ENCODE measurements around the gene ACOXL.
A peak's percentile ranks its signal among the peaks of the same experiment; 100 is the strongest.
"Not testable (repeated sequence)": the region's sequence is repeated elsewhere in the genome, so short reads cannot be mapped to it uniquely, and the experiment has no call there.

Gene ACOXL

DNA sequence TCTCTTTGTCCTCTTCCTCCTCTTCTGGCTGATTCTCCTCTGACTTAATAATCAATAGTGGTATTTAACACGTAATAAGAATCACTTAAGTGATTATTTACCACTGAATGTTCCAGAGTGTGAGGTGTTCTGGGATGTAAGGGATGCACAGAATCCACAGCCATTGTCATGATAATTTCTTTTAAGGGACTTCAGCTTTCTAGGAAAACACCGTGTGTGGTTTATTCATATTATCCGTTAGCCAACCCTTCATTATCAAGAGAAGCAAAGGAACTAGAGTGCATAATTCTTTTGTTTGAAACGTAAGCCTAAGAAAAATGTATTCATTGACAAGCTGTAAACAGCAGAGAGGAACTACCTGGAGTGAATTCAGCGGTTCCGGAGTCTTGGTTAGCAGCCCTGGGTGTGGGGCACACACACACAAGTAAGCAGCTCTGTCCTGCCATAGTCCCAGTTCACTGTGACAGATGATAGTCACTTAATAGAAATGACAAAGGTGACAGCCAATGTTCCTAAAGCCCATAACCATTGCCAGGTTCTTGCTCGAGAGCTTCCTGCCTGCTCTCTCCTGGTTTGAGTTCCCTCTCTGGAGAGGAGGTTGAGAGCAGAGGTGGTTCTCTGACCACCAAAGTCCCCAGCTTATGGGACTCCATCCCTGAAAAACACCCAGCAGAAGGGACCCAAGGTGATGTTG, 101.9 kb downstream of the ACOXL start:
- DNase-seq: no peak

DNA sequence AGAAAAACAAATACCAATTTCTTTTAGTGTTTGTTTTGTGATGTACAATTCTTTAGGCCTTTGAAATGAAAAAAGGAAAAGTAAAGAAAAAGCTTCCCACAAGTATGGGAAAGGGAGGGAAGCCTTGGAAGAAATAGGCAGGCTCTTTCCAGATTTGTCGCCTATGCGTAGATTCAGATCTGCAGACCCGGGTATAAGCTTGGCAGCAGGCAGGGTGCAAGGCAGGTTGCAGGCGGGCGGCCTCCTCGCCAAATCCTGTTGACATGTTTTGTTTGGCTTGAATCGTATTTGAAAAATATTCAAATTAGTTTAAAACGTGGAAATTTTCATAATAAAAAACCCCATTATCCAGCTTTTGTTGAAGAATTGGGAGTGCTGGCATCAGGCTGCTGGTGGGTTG, 104.3 kb downstream of the ACOXL start:
- DNase-seq: no peak

DNA sequence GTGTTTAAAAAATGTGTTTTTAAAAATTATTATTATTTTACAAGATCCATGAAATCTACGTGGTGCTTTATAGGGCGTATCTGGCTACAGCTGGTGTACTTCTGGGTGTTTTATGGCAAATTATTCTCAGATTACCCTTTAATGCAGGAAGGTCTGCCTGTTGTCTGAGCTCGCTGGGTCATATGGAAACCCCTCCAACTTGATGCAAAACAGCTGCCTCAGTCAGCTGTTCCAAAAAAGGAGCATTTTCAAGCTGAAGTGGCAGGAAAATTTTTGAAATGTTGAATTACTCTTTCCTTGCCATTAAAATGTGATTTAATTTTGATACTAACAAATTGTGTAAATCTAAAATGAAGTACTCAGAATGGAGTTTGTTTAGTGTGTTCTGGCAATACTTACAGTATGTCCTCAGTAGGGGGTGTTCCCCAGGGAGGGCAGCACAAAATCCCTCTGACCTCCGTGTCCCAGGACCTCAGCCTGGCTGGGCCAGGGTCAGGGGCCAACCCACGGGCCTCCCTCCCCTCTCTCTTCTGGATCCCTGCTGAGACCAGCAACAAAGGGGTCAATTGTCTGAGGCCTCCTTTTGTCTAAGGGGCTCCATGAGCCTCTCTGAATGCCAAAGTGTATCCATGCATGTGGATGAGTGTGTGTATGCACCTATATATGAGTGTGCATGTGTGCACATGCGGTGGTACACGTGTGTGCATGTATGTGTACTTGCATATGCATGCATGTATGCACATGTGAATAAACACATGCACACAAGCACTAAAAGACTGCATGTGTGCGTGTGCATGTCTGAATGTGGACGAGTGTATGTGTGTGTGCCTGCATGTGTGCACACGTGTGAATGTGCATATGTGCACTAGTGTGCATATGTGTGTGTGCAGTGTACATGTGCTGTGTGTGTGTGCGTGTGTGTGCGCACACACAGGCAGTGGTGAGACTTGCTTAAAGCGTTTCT, 105.4 kb downstream of the ACOXL start:
- no peak for DNase-seq

DNA sequence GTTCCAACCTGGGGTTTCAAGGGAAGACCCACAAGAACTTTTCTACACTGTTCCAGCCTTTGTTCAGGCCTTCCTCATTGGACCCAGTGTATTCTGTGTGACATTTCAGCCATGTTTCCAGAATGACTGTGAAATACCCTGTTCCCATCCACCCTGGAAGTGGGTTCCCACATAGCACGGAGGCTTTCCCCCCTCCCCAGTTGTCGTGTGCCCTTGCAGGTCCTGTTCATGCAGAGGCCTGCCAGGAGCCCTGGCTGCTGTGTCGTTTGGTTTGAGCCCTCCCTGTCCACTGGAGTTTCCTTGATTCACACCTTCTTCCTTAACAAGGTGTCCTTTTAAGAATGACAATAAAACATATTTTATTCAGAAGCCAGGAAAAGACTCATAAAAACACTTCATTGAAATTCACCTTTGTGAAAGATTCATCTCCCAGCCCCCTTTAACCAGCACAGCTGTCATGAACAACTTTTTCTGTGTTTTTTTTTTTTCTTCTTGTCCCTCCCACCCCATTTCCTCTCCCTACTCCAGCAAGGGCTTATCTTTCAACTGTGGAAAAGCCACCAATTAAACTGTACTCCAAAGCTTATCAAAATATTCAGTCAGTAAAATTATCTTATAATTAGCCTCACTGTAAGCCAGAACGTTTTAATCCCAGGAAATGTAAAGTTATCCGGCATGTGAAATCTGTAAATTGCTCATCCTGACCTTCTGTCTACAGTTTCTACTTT, 106.4 kb downstream of the ACOXL start:
- DNase-seq: no peak

DNA sequence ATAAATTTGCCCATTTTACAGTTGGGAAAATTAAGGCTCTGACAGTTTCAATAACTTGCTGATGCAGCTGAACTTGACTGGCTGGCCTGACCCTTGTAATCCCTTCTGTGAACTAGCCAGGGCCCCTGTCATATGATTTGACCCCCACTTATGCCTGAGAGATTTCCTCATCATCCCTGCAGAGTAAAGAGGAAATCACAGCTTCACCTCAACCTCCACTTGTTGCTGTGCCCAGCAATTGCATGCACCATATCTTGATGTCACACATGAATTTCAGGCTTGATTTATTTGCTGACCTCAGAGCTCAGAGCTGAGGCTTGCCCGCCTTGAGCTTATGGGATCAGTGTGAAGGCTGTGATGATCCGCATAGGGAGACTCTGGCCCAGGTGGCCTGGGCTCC, 108.1 kb downstream of the ACOXL start:
- DNase-seq: no peak

DNA sequence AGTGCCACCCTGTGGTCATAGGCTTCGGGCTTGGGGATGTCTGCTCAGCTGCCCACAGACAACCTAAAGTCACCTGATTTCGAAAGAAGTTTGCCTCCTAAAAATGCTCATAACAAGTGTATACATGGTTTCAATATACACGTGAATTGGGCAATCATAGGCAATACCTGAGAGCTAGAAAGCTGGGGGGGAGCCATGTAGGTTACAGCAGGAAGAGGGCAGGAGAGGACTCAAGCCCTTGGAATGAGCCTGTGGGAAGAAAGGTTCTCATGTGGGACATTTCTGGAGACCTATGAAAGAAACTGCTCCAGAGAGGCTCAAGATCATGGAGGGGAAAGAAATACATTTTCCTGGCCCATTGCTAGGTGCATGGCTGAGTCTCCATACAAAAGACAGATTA, 109.7 kb downstream of the ACOXL start:
- DNase-seq: no peak

DNA sequence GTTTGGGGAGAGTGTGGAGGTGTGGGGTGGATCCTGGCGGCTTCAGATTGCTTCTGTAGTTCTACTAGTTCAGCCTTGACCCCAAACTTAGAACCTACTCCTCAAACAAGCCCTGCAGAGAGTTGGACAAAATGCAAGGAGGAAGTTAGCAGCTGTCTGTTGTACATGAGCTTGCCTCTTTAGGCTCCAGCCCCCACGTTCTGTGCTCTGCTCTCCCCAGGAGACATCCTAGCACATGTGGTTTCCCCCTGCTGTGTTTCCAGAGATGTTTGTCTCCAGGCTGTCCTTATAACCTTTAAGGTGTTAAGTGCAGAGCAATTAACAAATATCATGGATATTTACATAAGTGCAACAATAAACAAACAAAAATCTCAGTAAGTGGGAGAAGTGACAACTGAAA, 111.1 kb downstream of the ACOXL start:
- no peak for DNase-seq

DNA sequence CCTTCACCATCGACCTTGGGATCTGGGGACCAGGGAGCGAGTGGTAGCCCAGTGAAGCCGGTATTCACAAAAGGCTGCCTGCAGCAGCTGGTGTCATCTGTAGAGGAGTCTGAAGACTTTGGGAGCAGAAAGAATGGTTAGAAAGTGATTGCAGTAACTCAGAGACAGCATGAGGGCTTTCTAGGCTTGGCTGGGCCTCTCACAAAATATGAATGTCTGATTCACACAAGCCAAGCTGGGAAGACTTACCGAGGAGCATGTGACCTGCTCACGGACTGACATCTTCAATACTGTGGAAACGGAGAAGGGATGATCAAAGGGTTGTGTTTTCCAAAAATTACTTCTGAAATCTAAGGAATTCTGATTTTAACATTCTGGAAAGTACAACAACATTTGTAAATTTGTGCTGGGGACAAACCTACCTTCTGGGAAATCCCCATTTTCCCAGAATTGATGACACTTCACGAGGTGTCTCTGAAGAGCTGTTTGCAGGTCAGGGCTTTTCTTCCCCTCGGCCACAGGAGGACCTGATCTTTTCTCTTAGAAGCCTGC, 111.7 kb downstream of the ACOXL start:
- peak; percentile 37 to 43 for DNase-seq

DNA sequence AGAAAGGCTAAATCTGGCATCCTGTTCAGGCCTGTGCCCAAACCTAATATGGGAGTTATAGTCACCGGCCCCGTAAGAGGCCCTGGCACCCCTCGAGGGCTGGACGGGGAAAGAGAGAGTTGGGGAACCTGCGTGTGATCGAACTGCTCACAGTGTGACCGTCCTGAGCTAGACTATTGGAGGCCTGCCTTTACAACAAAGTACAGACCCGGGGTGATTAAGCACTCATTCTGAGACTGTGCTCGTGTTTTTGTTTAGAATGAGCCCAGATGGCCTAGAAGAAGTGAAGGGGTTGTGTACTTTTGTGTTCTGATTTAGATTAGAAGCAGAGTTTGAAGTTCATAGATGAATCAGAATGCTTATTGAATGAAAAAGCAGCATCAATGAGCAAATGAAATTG, 115.3 kb downstream of the ACOXL start:
- peak in 1 of 2 experiments; percentile 41 for DNase-seq

DNA sequence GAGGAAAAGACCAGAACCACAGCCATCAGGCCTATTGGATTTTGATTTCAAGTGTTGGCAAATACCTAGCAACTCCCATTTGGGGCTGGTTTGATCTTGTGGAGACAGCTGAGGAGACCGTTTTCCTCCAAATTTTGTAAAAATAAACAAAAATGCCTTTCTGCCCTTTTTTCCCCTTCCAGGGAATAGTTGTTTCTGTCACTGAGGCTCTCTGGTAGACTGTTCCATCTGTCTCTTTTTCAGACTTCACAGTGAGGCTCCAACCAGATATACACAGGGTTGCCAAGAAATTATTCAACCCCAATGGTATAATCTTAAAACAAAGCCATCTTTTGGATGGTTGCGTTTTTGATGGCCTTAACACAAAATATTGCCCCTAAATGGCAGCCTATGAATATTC, 115.7 kb downstream of the ACOXL start:
- DNase-seq: no peak

DNA sequence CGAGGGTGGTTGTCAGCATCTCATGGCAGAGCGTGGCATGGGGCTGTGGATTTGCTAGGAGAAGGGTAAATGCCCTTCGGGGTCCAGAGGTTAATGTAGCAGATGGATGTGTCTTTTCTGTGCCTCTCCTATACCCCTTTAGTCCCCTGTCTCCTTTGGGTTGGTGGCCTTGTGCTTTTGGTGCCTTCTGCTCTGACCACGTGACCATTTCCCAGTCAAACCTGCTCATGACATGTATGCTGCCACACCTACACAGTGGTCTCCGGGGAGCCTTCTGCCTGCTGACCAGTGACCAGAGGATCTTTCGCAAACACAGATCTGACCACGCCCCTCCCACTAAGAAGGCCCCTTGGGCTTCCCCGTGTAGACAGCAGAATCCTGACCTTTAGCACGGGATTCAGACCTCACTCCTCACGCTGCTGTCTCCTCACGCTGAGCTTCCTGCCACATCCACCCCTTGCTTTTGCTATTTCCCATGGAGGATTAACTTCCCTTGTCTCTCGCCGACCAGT, 116.2 kb downstream of the ACOXL start:
- DNase-seq: no peak

DNA sequence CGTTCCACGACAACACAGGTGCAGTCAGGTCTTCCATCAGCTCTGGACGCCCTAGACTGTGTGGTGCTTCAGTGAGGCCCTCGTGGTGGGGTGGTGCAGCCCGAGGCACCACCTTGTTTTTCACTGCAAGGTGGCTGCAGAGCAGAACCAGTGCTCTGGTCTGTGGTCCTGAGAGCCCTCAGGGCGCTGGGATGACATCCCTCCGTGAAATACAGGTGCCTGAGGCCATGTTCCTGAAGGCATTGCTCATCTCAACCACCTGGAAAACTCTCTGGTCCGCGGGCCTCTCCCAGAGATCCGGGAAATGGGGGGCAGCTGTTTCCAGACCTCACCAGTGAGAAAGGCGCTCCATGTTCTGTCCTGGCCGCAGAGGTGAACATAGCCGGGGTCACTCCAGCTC, 119.2 kb downstream of the ACOXL start:
- DNase-seq: peak in 1 of 2 experiments; percentile 7

DNA sequence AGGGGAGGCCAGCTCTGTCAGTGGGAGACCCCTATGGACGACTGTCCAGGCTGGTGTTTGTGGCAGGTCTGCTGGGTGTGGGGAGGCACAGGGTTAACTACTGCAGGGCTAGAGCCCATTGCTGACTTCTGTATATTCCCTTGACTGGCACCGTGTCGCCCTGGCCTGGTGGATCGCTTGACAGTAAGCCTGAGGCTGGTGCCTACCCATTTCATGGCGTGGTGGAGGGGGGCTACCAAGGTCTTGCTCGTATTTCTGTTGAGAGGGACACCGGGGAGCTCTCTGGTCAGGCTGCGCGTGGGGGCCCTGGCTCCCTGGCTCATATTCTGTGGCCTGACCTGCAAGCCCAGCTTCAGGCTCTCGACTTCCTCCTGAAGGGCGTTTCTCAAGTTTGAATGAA, 119.7 kb downstream of the ACOXL start:
- peak in 1 of 2 experiments; percentile 17 for DNase-seq

DNA sequence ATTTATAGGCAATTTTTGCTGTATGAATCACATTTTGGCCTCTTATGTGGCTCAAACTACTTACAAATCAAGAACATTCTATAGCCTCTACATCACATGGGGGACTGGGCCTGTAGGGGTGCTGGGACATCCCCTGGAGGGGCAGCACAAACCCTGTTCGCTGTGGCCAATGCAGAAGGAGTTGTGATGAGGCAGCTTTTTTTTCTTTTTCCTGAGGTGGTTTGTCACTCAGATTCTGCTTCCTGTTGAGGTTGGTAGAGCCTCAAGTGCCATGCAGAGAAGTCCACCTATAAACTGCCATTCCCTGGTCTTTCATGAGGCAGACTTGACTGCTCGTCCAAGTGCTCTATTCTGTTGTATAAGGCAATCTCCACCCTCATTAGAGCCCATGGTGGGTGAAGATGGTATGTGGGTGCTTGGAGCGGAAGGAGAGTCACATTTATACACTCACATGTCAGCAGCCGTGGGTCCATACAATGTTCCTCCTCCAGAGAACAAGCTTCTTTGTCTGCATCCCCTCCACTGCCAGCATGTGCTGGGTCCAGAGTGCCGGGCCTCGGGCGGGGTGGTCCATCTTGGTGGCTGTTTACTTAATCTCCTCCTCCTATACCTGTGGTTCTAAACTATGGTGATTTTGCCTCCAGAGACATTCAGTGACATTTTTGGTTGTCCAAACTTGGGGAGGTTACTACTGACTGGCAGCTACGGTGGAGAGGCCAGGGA, 120.3 kb downstream of the ACOXL start:
- peak; percentile 43 to 49 for DNase-seq

DNA sequence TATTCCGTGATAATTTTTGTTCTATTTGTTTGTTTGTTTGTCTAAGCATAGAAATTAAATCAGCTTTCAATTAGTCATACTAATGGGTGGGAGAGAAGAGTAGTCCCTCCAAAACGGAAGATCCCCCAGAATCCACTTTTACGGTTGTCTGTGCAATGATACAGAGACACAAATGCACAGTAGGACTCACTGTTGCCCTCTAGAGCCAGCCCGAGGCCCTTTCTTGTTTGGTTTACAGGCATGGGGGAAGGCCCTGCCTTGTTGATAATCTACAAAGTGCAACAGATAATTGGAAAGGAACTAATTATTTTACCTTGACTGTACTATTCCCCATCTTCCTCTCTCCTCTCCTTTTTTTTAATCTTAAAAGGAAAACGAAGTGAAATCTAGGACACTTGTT, 121.1 kb downstream of the ACOXL start:
- DNase-seq: peak; percentile 75 to 78

DNA sequence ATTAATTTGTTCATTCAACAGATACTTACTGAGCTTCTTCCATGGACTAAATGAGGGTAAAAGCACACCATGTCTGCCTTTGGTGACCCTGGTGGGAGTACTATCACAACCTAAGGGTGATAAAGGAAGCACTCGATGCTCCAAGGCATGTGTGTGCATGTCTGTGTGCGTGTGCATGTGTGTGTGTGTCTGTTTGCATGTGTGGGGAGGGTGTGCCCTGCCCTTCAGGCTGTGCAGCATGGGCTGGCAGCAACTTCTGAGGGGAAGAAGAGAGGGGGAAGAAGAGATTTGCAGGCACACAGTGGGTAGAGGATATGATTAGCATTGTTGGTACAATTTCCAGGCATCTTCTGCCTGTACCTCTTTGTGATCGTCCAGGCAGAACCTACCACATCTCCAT, 121.6 kb downstream of the ACOXL start:
- peak in 1 of 2 experiments; percentile 21 for DNase-seq

DNA sequence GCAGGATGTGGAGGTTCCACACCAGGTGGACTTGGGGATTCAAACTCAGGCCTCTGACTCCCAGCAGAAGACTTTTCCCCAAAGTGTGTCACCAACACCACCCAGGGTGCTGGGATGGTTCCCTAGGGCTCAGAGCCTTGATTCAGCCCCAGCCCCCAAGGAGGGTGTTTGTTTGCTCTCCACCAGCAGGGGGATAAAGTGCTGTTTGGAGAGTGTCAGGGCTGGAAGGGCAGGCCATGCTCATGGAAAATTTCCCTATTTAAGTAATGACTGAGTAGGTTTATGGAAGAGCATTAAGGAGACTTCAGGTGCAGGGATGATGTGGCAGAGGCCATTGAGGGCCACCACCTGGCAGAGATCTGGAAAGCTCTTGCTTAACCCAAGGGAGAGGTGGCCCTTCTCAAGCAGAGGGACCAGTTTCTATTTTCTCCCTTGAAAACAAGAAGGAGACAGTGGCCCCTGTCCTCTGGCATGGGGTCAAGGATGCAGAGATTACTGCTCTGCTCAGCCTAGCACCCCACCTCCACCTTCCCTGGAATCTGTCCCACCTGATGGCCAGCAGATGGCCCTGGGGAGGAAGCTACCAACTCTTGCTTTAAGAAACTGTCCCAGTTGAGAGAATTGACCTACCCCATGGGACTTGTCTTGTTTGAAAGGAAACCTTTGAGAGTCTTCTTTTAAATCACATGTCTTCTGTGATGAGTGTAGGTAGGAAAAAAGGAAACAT, 122.1 kb downstream of the ACOXL start:
- peak in 1 of 2 experiments; percentile 48 for DNase-seq

DNA sequence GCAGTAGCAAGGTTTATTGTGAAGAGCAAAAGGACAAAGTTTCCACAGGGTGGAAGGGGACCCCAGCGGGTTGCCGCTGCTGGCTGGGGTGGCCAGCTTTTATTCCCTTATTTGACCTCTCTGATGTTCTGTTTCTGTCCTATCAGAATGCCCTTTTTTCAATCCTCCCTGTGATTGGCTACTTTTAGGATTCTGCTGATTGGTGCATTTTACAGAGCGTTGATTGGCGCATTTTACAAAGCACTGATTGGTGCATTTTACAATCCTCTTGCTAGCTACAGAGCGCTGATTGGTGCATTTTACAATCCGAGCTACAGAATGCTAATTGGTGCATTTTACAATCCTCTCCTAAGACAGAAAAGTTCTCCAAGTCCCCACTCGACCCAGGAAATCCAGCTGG, 123.5 kb downstream of the ACOXL start:
- not testable (repeated sequence) for DNase-seq

DNA sequence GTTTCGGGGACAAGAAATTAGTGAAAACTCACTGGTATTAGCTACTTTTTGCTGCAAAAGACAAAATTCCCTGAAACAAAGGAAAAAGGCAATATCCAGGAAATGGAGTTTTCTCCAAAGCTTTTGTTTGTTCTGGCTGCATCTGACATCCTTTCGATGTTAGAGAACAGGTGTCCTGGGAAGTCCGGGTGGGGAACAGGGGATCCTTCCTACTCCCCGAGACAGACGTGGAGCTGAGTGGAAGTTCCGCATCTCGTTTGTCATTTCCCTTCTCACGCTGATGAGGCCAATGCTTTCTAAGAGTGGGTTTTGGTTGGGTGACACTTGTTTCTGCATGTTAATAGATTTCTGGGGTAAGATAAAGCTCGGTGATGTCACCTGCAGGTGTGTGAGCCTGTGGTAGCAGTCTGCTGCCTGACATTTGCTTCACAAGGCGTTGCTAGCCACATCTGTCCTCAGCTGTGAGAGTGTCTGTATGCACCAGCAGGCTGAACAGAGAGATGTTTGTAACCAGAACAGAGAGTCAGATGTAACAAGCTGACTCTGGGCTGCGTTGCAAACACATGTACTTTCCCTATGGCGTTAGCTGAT, 125.9 kb downstream of the ACOXL start:
- peak in 1 of 2 experiments; percentile 64 for DNase-seq

DNA sequence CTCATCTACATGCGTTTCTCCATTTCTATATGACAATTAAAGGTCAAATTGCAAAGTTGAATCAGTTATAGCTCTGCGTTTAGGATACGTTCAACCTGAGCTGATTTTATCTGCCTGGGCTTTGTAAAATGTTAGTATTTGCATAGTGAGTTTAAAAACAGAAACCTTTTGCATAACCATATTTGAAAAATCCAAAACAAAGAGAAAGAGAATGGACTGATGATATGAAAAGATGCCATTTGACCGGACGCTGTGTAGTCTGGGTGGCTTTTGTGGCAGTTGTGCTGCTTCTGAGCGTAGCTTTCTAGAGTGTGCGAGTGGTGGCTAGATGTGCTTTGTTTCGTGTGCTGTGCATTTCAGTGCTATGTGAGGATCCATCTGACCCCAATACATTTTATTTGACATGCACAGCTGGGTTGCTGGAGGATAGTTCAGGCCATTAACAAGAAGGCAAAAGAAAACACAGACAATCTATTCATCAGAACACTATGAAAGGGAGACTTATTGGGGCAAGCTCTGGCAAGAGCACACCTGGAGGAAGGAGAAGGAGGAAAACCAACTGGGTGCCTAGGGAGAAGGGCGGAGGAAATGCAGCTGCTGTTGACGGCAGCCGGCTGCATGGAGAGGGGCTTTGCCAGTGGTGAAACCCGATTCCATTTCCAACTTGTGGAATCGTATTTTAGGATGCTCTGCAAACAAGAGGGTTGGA, 126.8 kb downstream of the ACOXL start:
- DNase-seq: no peak
